SU-DHL-6 (cell line): ENCODE data around the gene SREBF1.

Source experiments
- EZH2phosphoT487 ChIP-seq: fragments of 200-600 bp; sonication (generic), shearing (Covaris generic); conservative IDR thresholded peaks from 2 replicates; pipeline ENCODE4 v1.6.1; 2018; ENCODE audit warnings: mild to moderate bottlenecking, antibody characterized with exemption, low read length, moderate library complexity, mixed read lengths
- TF ChIP-seq, protein P1 (sequence below): fragments of 200-600 bp; sonication (generic); IDR thresholded peaks from one replicate; pipeline ENCODE4 v1.5.1; 2017; ENCODE audit warnings: antibody characterized with exemption, mild to moderate bottlenecking, low read length, moderate library complexity; ENCODE audit not compliant: insufficient read depth, poor library complexity, severe bottlenecking

DNA sequence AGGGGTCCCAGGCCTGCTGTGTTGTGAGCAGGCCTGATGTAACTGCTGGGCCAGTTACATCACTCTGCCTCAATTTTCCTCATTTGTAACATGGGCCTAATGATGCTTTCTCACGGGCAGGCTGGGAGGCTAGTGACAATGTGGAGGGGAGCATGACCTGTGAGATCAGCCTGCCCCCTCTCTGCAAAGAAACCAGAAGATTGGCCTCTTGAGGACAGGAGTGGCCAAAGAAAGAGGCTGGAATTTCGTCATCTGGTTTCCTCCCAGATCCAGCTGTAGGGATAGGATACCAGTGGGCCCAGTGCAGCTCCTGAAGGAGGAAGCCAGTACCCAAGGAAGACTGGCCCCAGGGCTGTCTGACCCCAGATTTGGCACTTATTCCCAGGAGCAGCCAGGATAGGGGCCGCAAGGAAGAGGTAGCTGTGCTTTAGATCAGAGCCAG, 615 bp upstream of the SREBF1 start:
- TF ChIP-seq, protein P1, sequence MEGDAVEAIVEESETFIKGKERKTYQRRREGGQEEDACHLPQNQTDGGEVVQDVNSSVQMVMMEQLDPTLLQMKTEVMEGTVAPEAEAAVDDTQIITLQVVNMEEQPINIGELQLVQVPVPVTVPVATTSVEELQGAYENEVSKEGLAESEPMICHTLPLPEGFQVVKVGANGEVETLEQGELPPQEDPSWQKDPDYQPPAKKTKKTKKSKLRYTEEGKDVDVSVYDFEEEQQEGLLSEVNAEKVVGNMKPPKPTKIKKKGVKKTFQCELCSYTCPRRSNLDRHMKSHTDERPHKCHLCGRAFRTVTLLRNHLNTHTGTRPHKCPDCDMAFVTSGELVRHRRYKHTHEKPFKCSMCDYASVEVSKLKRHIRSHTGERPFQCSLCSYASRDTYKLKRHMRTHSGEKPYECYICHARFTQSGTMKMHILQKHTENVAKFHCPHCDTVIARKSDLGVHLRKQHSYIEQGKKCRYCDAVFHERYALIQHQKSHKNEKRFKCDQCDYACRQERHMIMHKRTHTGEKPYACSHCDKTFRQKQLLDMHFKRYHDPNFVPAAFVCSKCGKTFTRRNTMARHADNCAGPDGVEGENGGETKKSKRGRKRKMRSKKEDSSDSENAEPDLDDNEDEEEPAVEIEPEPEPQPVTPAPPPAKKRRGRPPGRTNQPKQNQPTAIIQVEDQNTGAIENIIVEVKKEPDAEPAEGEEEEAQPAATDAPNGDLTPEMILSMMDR = no peak
- no peak for TF ChIP-seq EZH2phosphoT487
